ENCODE data around the gene TFF3.

The TFF3 gene

DNA sequence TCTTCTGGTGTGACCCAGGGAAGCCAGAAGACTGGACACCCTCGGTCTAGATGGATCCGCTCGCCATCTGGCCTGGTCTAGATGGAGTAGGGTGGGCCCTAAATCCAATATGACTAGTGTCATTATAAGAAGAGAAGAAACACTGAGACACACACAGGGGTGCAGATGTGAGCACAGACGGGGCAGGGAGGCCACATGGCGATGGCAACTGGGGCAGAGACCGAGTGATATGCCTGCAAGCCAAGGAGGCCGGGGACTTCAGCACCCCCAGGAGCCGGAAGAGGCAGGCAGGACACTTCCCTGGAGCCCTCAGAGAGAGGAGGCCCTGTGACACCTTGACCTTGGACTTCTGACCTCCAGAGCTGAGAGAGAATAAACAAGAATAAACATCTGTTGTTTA, 5.6 kb upstream of the TFF3 start:
- no peak for DNase-seq (ENCODE audit: low read depth)

DNA sequence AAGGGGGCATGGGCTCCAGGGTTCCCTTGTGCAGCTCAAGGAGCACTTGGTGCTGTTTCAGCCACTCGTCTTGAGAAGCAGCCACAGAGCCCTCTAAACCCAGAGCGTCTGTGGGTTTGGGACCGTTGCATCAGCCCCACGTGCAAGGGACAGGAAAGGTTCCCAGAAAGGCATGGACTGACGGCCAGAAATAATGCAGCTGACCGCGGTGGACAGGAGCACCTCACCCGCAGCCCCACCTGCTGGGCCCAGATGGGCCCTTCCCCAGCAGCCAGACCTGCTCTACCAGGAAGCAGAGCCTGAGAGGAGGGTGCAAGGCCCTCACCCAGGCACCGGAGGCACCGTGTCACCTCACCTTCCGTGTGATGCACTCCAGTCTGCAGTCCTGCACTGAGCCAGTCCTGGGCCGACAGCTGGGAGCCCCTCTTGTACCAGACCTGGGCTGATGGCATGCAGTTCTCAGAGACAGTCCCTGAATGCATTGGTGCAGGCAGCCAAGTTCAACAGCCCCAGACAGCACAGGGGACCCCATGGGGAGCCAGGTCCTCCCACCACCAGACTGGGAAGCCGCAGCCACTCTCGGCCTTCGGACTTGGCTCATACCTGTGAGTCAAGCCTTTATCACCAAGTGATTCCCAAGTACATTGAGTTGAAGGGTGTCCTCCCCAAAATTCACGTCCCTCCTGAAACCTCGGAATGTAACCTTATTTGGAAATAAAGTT, 4.8 kb upstream of the TFF3 start:
- DNase-seq (ENCODE audit: low read depth), result no peak

DNA sequence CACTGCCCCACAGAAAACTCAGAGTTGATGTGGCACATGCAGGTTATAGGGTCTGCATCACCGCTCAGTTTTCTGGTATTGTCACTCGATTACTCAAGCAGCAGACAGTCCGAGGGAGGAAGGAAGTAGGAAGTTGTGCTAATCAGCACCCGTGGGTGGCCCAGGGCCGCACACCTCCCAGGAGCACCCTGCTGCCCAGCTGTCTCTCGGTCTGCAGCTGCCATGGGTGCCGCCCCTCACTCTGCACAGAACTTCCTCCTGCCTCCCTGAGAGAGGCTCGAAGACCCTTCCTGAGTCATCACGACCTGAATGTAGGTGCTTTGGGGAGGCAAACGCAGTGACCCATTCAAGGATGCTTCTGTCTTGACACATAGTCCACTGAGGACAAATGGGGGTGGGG, 4.2 kb upstream of the TFF3 start:
- no peak for DNase-seq (ENCODE audit: low read depth)

DNA sequence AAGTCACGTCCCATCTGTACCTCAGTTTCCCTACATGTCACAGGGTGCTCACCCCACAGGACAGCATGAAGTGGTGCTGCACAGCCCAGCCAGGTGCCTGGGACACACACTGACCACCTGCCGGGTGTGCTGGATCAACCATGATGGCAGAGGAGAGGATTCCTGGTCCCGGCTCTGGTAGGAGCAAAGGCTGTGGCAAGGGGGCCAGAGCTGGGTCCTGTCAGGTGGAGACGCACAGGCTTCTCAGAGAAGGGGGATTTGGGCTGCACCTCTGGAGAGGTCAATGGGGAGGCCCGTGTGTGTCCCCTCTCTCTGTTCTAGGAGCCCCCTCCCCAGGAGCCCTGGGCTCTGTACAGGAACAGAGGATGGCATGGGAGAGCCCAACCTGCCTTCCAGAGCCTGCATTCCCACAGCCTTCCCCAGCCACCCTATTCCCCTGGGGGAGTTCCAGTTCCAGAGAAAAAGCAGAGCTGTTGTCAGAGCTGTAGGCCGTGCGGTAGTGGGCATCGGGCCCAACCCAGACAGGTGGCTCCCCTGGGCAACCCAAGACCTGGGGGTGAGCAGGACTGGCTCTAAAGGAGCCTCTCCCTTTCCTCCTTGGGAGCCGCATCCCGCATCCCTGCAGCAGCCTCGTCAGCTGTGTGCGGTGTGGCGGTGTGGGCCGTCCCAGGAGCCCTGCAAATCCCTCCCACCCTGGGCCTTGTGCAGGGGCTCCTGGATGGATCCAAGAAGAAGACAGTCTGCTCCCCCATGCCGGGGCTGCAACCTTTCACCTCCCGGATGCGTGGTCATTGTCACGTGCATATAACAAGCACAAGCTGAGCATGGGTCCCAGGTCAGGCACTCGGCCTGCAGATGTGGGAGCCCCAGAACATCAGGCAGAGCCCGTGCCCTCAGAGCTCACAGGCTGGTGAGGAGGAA, 2.9 kb upstream of the TFF3 start:
- DNase-seq (ENCODE audit: low read depth), result no peak

DNA sequence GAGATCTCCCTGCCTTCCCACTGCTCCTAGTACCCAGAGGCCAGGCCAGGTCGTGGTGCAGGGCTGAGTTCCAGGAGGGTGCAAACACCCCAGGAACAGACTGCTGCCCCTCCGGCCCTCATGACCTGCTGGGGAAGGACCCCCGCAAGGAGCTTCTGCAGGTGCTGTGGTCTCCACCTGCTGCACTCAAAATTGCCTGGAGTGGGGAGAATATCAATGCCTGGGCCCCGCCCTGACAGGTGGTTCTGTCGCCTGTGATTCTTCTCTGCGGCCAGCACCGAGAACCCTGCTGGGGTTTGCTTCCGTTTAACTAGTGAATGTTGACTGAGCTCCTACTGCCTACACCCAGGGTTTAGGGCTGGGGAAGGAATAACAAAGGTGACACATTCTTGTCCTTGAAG, 2.1 kb upstream of the TFF3 start:
- no peak for DNase-seq (ENCODE audit: low read depth)

DNA sequence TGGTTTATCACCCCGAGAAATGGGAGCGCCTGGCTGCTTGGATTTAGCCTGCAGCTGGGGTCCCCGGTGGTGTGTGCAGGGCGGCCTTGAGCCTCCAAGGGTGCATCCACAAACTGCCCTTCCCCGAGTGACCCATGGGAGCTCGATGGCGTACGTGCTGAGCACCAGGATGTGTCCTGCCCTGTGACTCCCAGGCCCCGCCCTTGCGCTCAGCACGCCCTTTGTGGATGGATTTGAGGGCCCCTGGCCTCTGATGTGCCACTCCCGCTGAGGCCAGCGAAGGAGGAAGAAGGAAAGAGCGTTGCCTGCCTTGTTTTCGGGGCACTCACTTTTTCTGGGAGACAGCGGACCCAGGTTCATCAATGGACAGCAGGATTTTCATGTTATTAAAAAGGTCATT, 1.7 kb upstream of the TFF3 start:
- no peak for DNase-seq (ENCODE audit: low read depth)

DNA sequence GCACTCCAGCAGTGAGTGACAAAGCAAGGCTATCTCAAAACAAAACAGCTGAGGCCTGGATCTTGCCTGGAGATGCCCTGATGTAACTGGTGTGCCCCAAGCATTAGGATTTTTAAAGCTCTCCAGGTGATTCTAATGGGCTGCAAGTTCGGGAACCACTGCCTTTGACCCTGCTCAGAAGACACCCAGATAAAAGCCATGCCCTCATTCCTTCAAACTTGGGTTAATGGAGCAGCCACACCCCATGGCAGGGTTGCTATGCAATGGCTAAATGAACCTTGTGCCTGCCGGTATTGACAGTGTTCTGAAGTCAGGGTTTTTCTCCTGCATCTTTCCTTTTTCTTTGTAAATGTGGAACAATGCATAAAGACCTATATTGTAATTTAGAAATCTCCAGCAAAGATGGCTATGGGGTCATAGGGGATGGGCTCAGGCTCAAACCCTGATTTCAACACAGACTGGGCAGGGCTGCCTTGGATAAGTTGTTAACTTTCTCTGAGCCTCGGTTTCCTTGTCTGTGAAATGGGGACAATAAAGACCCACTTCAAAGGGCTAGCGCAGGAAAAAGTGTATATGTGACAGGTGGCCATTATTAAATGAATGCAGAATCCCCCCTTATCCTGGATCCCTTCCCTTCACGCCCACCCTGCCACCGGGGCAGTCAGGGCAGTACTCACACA, 453 bp downstream of the TFF3 start:
- no peak for DNase-seq (ENCODE audit: low read depth)

DNA sequence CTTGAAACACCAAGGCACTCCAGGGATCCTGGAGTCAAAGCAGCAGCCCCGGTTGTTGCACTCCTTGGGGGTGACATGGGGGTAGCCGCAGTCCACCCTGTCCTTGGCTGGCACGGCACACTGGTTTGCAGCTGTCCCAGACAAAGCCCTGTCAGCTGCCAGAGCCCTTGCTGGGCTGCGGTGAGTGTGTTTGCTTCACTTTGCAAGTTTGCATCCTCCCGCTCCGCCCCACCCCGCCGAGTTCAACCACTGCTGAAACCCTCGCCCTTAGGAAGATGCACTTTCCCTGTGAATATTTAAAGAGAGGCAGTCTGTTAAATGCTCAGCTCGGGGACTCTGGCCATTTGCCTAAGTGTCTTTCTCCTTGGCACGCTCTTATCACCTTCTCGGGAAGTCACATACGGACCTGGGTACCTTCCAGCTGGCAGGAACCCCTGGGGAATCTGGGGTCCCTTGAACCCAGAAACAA, 1.7 kb downstream of the TFF3 start:
- DNase-seq (ENCODE audit: low read depth), result no peak

DNA sequence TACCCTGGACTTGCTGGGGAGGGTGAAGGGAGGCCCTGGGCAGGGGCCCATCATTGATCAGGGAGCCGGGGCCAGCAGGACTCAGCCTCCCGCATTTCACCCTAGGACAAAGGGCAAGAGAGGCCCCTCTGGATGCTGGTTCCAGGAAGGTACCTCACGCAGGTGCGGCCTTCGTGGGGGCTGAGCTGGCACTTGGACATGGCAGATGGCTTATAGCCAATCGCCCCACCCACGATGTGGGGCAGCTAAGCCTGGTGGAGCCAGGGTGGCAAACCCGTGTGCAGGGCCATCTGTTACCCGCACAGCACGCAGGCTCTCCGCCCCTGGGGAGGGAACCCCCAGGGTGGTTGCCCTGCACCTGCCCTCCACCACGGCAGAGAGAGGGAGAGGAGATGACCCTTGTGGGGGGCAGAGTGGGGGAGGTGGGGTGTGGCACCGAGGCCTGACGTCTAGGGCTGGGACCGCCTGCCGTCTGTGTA, 2.5 kb downstream of the TFF3 start:
- DNase-seq (ENCODE audit: low read depth), result no peak

DNA sequence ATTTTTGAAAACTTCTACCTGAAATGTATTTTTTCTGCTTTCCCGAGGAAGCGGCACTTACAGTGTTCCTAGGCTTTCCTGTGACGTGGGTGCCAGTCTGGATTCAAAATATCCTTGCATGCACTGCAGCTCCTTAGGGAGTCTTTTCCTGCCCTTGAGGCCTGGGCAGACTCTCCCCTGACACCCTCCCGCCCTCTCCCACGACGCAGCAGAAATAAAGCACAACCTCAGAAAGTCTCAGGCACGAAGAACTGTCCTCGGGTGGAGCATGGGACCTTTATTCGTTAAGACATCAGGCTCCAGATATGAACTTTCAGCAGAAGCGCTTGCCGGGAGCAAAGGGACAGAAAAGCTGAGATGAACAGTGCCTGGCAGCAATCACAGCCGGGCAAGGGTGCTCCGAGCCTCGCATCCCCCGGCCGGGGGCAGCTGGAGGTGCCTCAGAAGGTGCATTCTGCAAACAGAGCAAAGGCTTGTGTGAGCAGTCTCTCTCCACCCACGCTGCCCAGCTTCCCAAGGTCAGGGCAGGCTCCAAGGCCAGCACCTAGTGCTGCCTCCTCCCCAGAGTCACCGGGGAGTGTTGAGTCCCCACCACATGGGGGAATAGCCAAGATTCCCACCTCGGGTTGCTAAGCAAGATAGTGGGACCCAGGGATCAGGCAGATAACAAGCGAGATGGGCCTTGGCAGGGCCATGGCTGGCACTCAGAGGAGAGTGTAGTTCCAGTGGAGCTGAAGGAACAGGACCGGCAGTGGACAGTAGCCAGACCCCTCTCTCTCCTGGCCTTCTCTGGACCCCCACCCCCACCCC, 3.2 kb downstream of the TFF3 start:
- DNase-seq (ENCODE audit: low read depth), result no peak

DNA sequence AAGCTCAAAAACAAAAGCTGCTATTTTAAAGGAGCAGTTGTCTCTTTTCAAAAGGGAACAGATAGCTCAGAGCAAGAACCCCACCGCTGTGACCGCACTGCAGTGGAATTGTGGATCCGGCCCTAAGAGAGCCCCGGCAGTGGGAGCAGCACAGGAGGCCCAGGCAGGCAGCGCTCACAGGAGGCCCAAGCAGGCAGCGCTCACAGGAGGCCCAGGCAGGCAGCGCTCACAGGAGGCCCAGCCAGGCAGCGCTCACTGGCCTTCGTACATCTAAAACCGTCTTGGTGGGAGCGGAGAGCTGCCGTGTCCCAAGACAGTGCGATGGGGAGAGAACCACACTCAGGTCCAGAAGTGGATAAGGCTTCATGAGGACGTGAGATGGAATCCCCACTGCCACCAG, 4.0 kb downstream of the TFF3 start:
- DNase-seq (ENCODE audit: low read depth), result no peak

DNA sequence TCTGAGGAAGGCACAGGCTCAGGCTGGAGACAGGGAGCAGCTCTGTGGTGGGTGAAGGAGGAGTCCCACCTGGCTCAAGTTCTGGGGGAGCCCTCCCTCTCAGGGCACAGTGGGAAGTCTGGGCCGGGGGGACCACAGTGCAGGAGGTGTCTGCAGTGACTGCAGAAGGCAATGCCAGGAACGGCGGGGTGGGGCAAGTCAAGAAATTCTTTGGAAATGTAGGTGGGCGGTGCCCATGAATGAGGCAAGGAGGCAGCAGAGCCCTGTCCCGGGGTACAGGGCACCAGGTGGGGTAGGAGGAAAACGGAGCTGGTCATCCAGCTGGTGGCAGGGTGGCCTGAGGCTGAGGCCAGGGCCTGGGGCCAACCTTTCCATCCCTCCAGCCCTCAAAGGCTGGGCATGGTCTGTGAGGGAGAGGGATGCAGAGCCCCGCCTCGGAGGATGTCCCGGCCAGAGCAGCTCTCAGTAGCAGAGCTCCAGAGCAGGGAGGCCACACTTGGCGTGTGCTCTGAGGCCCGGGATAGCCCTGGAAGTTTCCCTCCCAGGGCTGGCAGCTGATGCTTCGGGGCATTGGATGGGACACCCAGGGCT, 4.7 kb downstream of the TFF3 start:
- no peak for DNase-seq (ENCODE audit: low read depth)

DNA sequence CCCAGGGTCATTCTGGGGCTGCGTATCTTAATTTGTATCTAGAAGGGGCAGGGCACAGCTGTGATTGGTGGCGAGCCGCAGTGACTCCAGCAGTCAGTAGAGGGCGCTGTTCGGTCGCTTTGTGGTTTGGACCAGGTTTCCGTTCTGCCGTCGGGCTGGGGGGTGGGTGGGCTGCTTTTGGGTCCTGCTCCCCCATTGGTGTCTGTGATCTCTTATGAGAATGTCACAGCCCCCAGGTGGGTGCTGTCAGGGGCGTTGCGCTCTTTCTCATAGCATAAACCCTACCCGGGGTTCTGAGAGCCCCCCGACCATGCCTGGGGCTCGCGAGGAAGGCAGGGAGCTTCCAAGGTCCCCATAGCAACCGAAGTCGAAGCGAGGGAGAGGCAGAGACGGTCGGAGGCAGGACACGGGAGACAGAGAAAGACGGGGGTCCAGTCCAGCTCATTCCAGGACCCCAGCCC, 5.4 kb downstream of the TFF3 start:
- no peak for DNase-seq (ENCODE audit: low read depth)

DNA sequence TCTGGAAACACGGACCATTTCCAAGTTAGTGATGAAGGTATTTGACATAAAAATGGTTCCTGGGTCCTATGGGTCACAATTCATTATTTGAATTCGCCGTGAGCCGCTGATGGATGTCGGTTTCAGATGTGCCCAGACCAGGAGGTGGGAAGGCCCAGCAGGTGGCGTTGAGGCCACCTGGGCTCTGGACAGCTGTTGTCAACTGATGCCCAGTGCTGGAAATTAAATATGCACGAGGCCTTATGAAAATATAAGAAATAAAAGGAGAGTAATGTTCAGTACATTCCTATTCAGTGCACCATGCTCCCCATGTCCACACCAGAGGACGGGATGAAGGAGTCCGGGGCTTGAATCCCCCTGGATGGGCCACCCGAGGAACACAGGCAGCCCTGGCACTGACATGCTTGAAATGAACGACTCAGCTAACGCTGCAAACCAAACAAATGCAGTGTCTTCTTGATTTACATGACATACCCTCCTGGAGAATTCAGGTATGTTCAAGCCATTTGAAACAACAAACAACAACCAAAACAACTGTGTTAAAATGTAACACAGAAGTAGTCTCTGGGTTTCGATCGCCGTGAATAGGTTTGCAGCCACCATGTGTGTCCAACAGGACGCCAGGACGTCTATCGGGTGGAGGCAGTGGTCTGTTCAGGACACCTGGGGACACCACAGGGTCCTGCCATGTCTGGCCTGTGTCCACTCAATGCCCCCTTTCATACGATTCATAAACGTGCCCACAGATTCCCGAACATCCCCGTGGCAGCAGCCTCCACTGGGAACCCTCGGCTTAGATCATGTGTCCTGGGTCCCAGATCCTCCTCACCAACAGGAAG, 6.1 kb downstream of the TFF3 start:
- DNase-seq (ENCODE audit: low read depth), result no peak

DNA sequence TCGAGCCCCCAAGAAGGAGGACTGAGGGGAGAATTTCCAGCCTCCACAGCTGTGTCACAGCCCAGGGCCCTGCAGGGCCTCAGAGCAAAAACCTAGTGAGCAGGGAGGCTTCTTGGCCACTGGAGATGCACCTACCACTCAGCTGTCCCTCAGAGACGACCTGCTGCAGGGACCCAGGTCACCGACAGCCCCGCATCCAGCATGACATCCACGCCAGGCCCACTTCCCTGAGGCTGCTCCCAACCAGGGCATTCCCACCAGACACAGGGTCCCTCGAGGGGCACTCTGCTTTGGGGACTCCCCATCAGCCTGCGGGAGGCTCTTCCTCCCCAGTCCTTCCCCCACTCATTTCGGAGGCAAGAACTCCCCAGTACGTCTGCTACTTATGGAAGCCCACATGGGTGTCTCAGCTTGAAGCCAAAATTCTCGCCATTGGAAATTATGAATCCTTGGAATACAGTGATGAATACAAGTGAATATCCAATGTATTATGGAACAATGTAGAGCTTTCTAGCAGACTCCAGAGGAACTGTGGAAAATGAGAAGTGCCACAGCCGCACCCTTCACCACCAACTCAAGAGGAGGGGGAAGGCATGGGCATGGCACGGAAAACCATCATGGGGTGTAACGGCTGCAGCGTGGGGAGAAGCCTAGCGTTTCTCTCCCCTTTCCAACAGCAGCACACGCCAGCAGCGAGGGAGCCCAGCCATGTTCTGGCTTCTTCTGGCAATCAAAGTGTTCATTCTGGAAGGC, 6.9 kb downstream of the TFF3 start:
- no peak for DNase-seq (ENCODE audit: low read depth)

DNA sequence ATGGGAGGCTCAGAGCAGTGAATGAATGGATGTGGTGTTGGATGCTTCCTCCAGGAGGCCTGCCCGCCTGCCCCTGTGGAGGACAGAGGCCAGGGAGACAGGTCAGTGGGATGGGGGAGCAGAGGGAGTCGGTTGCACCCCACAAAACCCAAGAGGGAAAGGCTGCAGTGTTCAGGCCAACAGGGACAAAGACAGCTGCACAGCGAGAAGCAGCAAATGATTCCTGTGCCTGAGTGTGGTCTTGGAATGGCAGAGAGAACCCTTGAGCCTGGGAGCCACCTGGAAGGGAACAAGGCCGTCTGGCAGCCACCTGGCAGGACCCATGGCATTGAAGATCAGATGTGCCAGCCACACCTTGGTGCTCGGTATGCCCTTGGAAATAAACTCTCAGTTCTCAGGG, 8.1 kb downstream of the TFF3 start:
- no peak for DNase-seq (ENCODE audit: low read depth)

DNA sequence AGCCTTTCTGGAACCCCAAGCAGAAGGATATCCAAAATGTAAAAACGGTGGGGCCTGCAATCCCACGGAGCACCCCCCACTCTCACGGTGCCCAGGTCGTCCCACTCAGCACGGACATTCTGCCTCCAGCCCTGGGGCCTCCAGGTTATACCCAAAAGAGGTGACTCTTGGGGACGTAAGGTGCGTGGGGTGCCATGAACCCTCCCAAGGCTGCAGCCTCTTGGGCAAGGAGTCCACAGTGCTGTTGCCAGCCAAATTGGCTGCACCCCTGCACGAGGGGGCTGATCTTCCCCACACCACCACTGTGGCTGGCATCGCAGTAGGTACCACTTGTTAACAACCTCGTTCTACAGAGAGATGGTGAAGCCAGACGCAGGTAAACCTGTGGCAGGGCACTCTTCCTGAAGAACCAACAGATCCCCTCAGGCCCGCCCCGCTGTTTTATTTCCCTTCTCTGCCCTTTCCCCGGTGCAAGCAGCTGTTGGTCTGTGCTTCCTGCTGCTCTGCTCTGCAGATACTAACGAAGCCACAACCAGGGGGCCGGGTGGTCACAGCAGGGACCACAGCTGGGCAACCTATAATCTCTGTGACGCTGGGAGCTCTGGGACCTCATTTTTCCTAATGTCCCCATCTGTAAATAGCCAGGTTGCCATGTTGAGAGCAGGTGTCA, 8.7 kb downstream of the TFF3 start:
- DNase-seq (ENCODE audit: low read depth), result no peak

DNA sequence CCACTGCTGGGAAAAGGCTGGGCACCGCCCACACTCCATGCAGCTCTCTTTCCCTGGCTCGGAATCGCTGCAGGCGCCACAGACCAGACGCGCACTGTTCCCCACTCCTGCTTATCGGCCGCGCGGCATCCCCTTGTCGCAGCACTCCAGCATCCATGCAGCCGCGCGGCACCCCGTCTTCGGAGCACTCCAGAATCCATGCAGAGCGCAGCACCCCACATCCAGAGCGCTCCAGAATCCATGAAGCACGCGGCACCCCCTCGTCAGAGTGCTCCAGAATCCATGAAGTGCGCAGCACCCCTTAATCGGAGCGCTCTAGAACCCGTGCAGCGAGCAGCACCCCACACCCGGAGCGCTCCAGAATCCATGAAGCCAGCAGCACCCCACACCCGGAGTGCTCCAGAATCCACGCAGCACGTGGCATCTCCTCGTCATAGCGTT, 9.5 kb downstream of the TFF3 start:
- DNase-seq (ENCODE audit: low read depth), result no peak
